ENCODE measurements around the gene CDH4.

DNA sequence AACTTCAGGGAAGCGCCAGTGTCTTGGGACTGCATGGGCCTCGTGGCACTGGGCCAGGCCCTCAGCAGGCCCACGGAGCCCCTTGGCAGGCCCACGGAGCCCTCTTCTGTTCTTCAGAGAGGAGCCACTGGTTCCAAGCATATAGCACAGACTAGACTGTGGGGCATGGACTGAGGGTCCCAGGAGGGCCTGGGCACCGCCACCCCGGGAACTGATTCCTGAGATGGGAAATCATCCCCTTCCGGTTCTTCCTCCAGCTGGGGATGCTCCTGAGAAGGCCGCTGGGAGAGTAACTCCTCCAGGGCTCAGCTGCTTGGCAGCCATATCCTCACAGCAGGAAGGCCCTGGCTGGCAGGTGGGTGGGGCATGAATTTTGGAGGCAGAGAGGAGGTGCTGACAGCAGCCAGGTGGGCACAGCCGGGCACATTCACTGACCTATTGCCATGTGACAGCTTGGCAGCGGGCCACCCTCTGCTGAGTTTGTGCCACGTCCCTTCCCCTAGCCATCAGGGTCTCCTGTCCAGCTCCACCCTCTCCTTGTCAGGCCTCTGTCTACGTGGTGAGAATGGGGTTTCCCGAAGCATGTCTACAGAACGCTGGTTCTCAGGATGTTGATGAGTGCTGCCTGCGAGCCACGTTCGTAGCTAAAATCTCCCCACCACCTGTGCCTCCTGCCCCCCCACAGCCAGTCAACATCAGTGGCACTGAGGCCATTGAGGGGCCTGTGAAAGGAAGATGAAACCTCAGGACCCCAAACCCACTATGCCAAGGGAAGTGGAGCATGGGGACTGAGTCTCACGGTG is 661.6 kb downstream of the CDH4 start:
- no peak for TF ChIP-seq POLR2AphosphoS5 (IDR thresholded peaks at IDR 0.05)
- TF ChIP-seq, protein P1, sequence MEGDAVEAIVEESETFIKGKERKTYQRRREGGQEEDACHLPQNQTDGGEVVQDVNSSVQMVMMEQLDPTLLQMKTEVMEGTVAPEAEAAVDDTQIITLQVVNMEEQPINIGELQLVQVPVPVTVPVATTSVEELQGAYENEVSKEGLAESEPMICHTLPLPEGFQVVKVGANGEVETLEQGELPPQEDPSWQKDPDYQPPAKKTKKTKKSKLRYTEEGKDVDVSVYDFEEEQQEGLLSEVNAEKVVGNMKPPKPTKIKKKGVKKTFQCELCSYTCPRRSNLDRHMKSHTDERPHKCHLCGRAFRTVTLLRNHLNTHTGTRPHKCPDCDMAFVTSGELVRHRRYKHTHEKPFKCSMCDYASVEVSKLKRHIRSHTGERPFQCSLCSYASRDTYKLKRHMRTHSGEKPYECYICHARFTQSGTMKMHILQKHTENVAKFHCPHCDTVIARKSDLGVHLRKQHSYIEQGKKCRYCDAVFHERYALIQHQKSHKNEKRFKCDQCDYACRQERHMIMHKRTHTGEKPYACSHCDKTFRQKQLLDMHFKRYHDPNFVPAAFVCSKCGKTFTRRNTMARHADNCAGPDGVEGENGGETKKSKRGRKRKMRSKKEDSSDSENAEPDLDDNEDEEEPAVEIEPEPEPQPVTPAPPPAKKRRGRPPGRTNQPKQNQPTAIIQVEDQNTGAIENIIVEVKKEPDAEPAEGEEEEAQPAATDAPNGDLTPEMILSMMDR (IDR thresholded peaks at IDR 0.05), result no peak
